Liver (tissue), 9 donors: ENCODE results near the gene GRB7. TPM values are rescaled to one million over a fixed set of nuclear protein-coding genes. Genes with fewer than 3 reads are reported as not detected.

Experiments used
- DNase-seq: peaks from one replicate; pipeline ENCODE4 v3.0.0-alpha.2; 2017; ENCODE audit warnings: low spot score
- H3K27ac ChIP-seq, 2 donors: one replicate each; pipeline ENCODE4 v1.7.0; 2013; ENCODE audit warnings: inconsistent platforms in 2 of 2, low read length in 2 of 2, control low read depth in 1 of 2, low read depth in 1 of 2, mild to moderate bottlenecking in 1 of 2
- H3K27me3 ChIP-seq, 4 donors: one replicate each; pipeline versions ENCODE4 v1.6.1 to v1.7.0; 2013; ENCODE audit warnings: low read length in 3 of 4, inconsistent platforms in 1 of 4, mild to moderate bottlenecking in 1 of 4, moderate library complexity in 1 of 4; ENCODE audit not compliant: control insufficient read depth in 4 of 4, insufficient read depth in 4 of 4
- H3K36me3 ChIP-seq, 4 donors: one replicate each; pipeline versions ENCODE4 v1.6.1 to v1.7.0; 2013; ENCODE audit warnings: low read length in 3 of 4, mild to moderate bottlenecking in 3 of 4, low read depth in 1 of 4, moderate library complexity in 1 of 4; ENCODE audit not compliant: control insufficient read depth in 4 of 4, insufficient read depth in 3 of 4
- H3K4me1 ChIP-seq, 4 donors: one replicate each; pipeline versions ENCODE4 v1.6.1 to v1.7.0; 2013; ENCODE audit warnings: low read length in 3 of 4, mild to moderate bottlenecking in 3 of 4, moderate library complexity in 1 of 4; ENCODE audit not compliant: control insufficient read depth in 4 of 4, insufficient read depth in 4 of 4
- H3K4me3 ChIP-seq, 3 donors: one replicate each; pipeline versions ENCODE4 v1.6.1 to v1.7.0; 2013; ENCODE audit warnings: low read length in 3 of 3, control low read depth in 1 of 3, low read depth in 1 of 3, mild to moderate bottlenecking in 1 of 3
- H3K9ac ChIP-seq, 2 donors: one replicate each; pipeline ENCODE4 v1.7.0; 2013; ENCODE audit warnings: low read length in 2 of 2, mild to moderate bottlenecking in 2 of 2, moderate library complexity in 2 of 2, control low read depth in 1 of 2, low read depth in 1 of 2
- H3K9me3 ChIP-seq, 4 donors: one replicate each; pipeline versions ENCODE4 v1.6.1 to v1.7.0; 2013; ENCODE audit warnings: low read length in 3 of 4; ENCODE audit not compliant: control insufficient read depth in 4 of 4
- ATF3 ChIP-seq: IDR thresholded peaks from 2 replicates; pipeline ENCODE4 v1.6.1; 2016; ENCODE audit warnings: antibody characterized with exemption
- CTCF ChIP-seq: fragments of 150-350 bp; IDR thresholded peaks from 2 replicates; pipeline ENCODE4 v1.5.1; 2017; ENCODE audit warnings: improper control_type of control experiment, low read depth, low read length; ENCODE audit not compliant: missing input control
- FOXA2 ChIP-seq: IDR thresholded peaks from 2 replicates; pipeline ENCODE4 v1.6.1; 2016; ENCODE audit warnings: antibody characterized with exemption
- GABPA ChIP-seq, 2 donors: IDR thresholded peaks in 1 of 2; conservative IDR thresholded peaks in 1 of 2; 2 replicates each; pipeline ENCODE4 v1.6.1; 2016; ENCODE audit warnings: antibody characterized with exemption in 2 of 2, mild to moderate bottlenecking in 1 of 2, moderate library complexity in 1 of 2
- HNF4A ChIP-seq, 2 donors: conservative IDR thresholded peaks; 2 replicates each; pipeline ENCODE4 v1.6.1; 2016; ENCODE audit warnings: antibody characterized with exemption in 2 of 2, mild to moderate bottlenecking in 2 of 2
- JUND ChIP-seq, 2 donors: IDR thresholded peaks; 2 replicates each; pipeline ENCODE4 v1.6.1; 2016; ENCODE audit warnings: antibody characterized with exemption in 2 of 2
- MAX ChIP-seq: IDR thresholded peaks from 2 replicates; pipeline ENCODE4 v1.6.1; 2016; ENCODE audit warnings: antibody characterized with exemption
- NR2F2 ChIP-seq: IDR thresholded peaks from 2 replicates; pipeline ENCODE4 v1.6.1; 2016; ENCODE audit warnings: antibody characterized with exemption
- SP1 ChIP-seq: IDR thresholded peaks from 2 replicates; pipeline ENCODE4 v1.6.1; 2018; ENCODE audit warnings: antibody characterized with exemption, mild to moderate bottlenecking
- TAF1 ChIP-seq: conservative IDR thresholded peaks from 2 replicates; pipeline ENCODE4 v1.6.1; 2016; ENCODE audit warnings: antibody characterized with exemption, mild to moderate bottlenecking
- YY1 ChIP-seq: IDR thresholded peaks from 2 replicates; pipeline ENCODE4 v1.6.1; 2016; ENCODE audit warnings: antibody characterized with exemption, mild to moderate bottlenecking
- ZBTB33 ChIP-seq: IDR thresholded peaks from 2 replicates; pipeline ENCODE4 v1.6.1; 2016; ENCODE audit warnings: antibody characterized with exemption
- WGBS: extraction: QIAGEN DNeasy Blood & Tissue Kit; methylation state at CpG from one replicate; pipeline ENCODE4 v1.1.7; 2013; 5-methylcytosine and 5-hydroxymethylcytosine counted together
- polyA plus RNA-seq, 2 donors: library from polyadenylated mRNA; stranded (reverse) in 1 of 2; unstranded in 1 of 2; fragments of 200-250 nt in 1 of 2; fragments of >200 nt in 1 of 2; fragmentation: Nextera tagmentation in 1 of 2; extraction: Ambion mirVana in 1 of 2; gene quantifications; one replicate each; pipeline versions ENCODE4 v1.2.1 to v1.2.3, GENCODE V29; 2013 to 2015
- total RNA-seq, 2 donors: library from RNA; depleted of rRNA; stranded (reverse); fragments of >200 nt; gene quantifications; one replicate each; pipeline ENCODE4 v1.2.3, GENCODE V29; 2014
- donor health status: healthy.
- donor health status: healthy.
- donor health status: healthy.
- donor health status: healthy.
- donor health status: healthy.

Gene GRB7
- total and polyA plus RNA-seq, 4 donors = 1.9 to 6.8 (median 2.5) TPM

GRCh38 chr17:39738983-39739884 is 1.5 kb downstream of the GRB7 start (continued):
- no peak for TF ChIP-seq CTCF

- TF ChIP-seq HNF4A (conservative IDR thresholded peaks at IDR 0.05) (no peak), NR2F2 (no peak), FOXA2 (no peak), JUND (IDR thresholded peaks at IDR 0.05) (no peak), ZBTB33 (no peak), ATF3 (no peak), GABPA (IDR thresholded peaks at IDR 0.05 in 1 of 2, conservative IDR thresholded peaks at IDR 0.05 in 1 of 2) (no peak), YY1 (no peak)
- Histone ChIP-seq H3K9ac (peak overlapping the region; percentile 80 to 84), H3K4me1 (peaks cover 0 to 27% (median 17%) of the 10 kb centered on the region in 4 donors), H3K4me3 (peak overlapping the region; percentile 61 to 64 (median 62)), H3K27me3 (no peaks in the 10 kb centered on the region), H3K36me3 (peaks cover 0 to 17% (median 7%) of the 10 kb centered on the region in 4 donors), H3K9me3 (no peaks in the 10 kb centered on the region), H3K27ac (peak overlapping the region; percentile 80 to 98)
- no peak for DNase-seq
- WGBS = 23% methylated on average over 9 of the region's 9 CpGs
Measured at GRCh38 chr17:39739885-39740356, 2.2 kb downstream of the GRB7 start.

GRCh38 chr17:39740357-39741111 is 2.8 kb downstream of the GRB7 start:
- no peaks in the 10 kb centered on the region for H3K27me3 ChIP-seq
- H3K9me3 ChIP-seq = no peaks in the 10 kb centered on the region
- H3K4me3 ChIP-seq = peak overlapping the region in 1 of 3 donors; percentile 37
- WGBS = 48% methylated on average over 16 of the region's 16 CpGs
- H3K4me1 ChIP-seq = peaks cover 0 to 27% (median 17%) of the 10 kb centered on the region in 4 donors
- no peak for DNase-seq
- peak overlapping the region; percentile 31 to 80 for H3K27ac ChIP-seq
- TF ChIP-seq MAX (no peak), GABPA (IDR thresholded peaks at IDR 0.05 in 1 of 2, conservative IDR thresholded peaks at IDR 0.05 in 1 of 2) (no peak), SP1 (no peak), TAF1 (no peak)
- H3K36me3 ChIP-seq = peaks cover 0 to 19% (median 12%) of the 10 kb centered on the region in 4 donors
- no peak overlapping the region for H3K9ac ChIP-seq
